Nephron progenitor cell (in vitro differentiated cells): ENCODE data around the gene HS6ST3.

Source experiments
- DNase-seq: peaks from one replicate; pipeline ENCODE4 v3.0.0; 2021
- H3K27ac Mint-ChIP-seq: 2 replicates; pipeline ENCODE4 v1.8.0; 2021; ENCODE audit warnings: mild to moderate bottlenecking, moderate library complexity, mixed read lengths
- H3K27me3 Mint-ChIP-seq: 2 replicates; pipeline ENCODE4 v1.8.0; 2021; ENCODE audit warnings: mild to moderate bottlenecking, low read depth, mixed read lengths; ENCODE audit not compliant: poor library complexity
- H3K36me3 Mint-ChIP-seq: 2 replicates; pipeline ENCODE4 v1.8.0; 2021; ENCODE audit warnings: low read depth, mixed read lengths
- H3K4me1 Mint-ChIP-seq: 2 replicates; pipeline ENCODE4 v1.8.0; 2021; ENCODE audit warnings: mixed read lengths
- H3K4me3 Mint-ChIP-seq: 2 replicates; pipeline ENCODE4 v1.8.0; 2021; ENCODE audit warnings: mild to moderate bottlenecking, moderate library complexity, mixed read lengths
- H3K9me3 Mint-ChIP-seq: 2 replicates; pipeline ENCODE4 v1.8.0; 2021; ENCODE audit warnings: mild to moderate bottlenecking, moderate library complexity, mixed read lengths
- TF ChIP-seq, protein P1 (sequence below): fragments of 200-600 bp; sonication (generic); IDR thresholded peaks from 2 replicates; pipeline ENCODE4 v1.5.0; 2021; ENCODE audit warnings: antibody characterized with exemption

The HS6ST3 gene

DNA sequence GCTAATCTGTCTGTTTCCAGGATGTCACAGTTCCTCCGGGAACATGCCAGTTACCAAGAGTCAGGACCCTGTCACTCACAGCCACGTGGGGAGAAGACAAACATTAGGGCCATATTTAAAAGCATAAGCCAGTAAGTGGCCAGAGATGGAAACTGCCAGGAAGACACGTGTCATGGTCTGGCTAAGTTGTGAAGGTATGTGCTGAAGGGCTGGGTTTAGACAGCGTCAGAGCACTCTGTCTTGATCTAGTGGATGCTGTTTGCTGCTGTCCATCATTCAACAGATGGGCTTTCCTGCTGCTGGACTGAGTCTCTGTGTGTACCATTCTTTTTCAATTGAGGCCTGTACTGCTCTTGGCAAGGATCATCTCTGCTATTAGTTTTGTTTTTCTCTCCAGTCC is 128.6 kb downstream of the HS6ST3 start:
- DNase-seq = no peak
- H3K4me1 Mint-ChIP-seq = peaks cover 6% of the 10 kb centered on the region
- H3K27ac Mint-ChIP-seq = peak overlapping the region; percentile 9
- TF ChIP-seq, protein P1, sequence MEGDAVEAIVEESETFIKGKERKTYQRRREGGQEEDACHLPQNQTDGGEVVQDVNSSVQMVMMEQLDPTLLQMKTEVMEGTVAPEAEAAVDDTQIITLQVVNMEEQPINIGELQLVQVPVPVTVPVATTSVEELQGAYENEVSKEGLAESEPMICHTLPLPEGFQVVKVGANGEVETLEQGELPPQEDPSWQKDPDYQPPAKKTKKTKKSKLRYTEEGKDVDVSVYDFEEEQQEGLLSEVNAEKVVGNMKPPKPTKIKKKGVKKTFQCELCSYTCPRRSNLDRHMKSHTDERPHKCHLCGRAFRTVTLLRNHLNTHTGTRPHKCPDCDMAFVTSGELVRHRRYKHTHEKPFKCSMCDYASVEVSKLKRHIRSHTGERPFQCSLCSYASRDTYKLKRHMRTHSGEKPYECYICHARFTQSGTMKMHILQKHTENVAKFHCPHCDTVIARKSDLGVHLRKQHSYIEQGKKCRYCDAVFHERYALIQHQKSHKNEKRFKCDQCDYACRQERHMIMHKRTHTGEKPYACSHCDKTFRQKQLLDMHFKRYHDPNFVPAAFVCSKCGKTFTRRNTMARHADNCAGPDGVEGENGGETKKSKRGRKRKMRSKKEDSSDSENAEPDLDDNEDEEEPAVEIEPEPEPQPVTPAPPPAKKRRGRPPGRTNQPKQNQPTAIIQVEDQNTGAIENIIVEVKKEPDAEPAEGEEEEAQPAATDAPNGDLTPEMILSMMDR = no peak
- no peaks in the 10 kb centered on the region for H3K9me3 Mint-ChIP-seq
- no peaks in the 10 kb centered on the region for H3K36me3 Mint-ChIP-seq
- no peak overlapping the region for H3K4me3 Mint-ChIP-seq
- no peaks in the 10 kb centered on the region for H3K27me3 Mint-ChIP-seq

DNA sequence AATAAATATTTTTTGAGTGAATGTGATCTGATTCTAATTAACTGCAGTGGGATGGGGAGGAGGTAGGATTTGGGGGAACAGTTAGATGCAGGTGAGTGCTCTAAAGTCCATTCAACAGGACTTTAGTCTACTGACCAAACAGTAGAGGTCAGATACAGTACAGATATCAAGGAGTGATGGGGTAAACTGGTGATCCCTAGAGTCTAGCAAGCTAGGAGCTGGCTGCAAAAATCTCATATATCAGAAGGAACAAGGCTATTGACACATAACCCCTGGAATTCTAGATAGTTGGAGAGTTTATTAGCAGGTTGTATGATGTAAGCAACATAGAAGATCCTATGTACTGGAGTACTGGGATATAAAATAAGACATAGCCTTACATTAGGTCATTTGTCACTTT is 131.6 kb downstream of the HS6ST3 start:
- Mint-ChIP-seq H3K36me3 (no peaks in the 10 kb centered on the region), H3K9me3 (no peaks in the 10 kb centered on the region), H3K27ac (no peak overlapping the region), H3K4me3 (no peak overlapping the region), H3K4me1 (peaks cover 6% of the 10 kb centered on the region), H3K27me3 (no peaks in the 10 kb centered on the region)
- DNase-seq = no peak
- TF ChIP-seq, protein P1 = no peak

- H3K9me3 Mint-ChIP-seq = no peaks in the 10 kb centered on the region
- no peak overlapping the region for H3K27ac Mint-ChIP-seq
- no peaks in the 10 kb centered on the region for H3K36me3 Mint-ChIP-seq
- no peak overlapping the region for H3K4me3 Mint-ChIP-seq
- no peak for DNase-seq
- H3K27me3 Mint-ChIP-seq = no peaks in the 10 kb centered on the region
- TF ChIP-seq, protein P1 = no peak
- H3K4me1 Mint-ChIP-seq = peaks cover 3% of the 10 kb centered on the region
These were observed 133.3 kb downstream of the HS6ST3 start for GRCh38 chr13:96223231-96223630.

GRCh38 chr13:96229356-96229755 is 139.4 kb downstream of the HS6ST3 start:
- H3K4me1 Mint-ChIP-seq = no peaks in the 10 kb centered on the region
- DNase-seq = no peak
- H3K36me3 Mint-ChIP-seq = no peaks in the 10 kb centered on the region
- no peaks in the 10 kb centered on the region for H3K9me3 Mint-ChIP-seq
- no peak overlapping the region for H3K4me3 Mint-ChIP-seq
- TF ChIP-seq, protein P1 = peak; percentile 34
- no peak overlapping the region for H3K27ac Mint-ChIP-seq
- no peaks in the 10 kb centered on the region for H3K27me3 Mint-ChIP-seq

DNA sequence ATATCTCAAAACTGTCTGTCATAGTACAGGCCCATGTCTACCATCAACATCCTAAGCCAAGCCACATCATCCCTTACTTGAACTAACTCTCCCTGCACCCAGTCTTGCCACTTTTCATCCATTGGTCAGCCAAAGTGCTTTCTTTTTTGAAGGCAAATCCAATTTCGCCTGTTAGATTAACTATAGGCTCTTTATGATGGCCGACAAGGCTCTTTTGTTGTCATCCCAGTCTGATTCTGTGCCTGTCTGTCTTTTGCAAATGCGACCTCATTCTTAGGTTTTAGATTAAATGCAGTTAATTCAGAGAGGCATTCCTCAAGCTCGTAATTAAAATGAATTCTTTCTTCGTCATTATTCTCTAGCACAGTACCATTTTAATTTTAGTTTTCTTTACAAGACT is 148.3 kb downstream of the HS6ST3 start:
- TF ChIP-seq, protein P1 = no peak
- Mint-ChIP-seq H3K4me1 (no peaks in the 10 kb centered on the region), H3K4me3 (no peak overlapping the region), H3K27ac (no peak overlapping the region), H3K9me3 (no peaks in the 10 kb centered on the region), H3K36me3 (no peaks in the 10 kb centered on the region), H3K27me3 (peaks cover 3% of the 10 kb centered on the region)
- DNase-seq = no peak

GRCh38 chr13:96238861-96239260 is 149.0 kb downstream of the HS6ST3 start:
- H3K4me1 Mint-ChIP-seq = no peaks in the 10 kb centered on the region
- H3K36me3 Mint-ChIP-seq = no peaks in the 10 kb centered on the region
- H3K4me3 Mint-ChIP-seq = no peak overlapping the region
- H3K9me3 Mint-ChIP-seq = no peaks in the 10 kb centered on the region
- DNase-seq = no peak
- TF ChIP-seq, protein P1 = no peak
- H3K27ac Mint-ChIP-seq = no peak overlapping the region
- peaks cover 3% of the 10 kb centered on the region for H3K27me3 Mint-ChIP-seq
